CD4-positive, alpha-beta T cell treated with Interleukin-12 subunit alpha and Interleukin-12 subunit beta, for 1 hour (primary cell): ENCODE results near the gene FAM209A.
"Not testable (repeated sequence)": the region's sequence is repeated elsewhere in the genome, so short reads cannot be mapped to it uniquely, and the experiment has no call there.

Experiments used
- DNase-seq: peaks from one replicate; pipeline ENCODE4 v3.0.0-alpha.2; 2020

The FAM209A gene, protein sequence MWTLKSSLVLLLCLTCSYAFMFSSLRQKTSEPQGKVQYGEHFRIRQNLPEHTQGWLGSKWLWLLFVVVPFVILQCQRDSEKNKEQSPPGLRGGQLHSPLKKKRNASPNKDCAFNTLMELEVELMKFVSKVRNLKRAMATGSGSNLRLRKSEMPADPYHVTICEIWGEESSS

DNA sequence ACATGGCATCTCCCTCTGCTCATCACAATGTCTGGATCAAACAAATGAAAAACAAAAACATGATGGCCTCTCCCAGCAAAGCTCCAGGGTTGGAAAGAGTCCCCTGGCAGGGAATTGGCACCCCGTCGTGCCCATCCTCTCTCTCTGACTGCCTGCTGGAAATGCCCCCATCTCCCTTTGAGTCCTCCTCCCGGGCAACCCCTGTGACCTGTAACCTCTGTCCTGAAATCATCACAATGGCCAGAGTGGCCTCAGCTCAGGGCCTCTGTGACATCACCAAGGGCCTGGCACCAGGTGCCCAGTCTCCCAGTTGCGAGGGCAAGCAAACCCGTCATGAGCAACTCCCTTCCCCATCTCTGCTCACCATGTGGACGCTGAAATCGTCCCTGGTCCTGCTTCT, at the start of gene FAM209A:
TSS of gene FAM209A (plus strand) at position 301 of the 400 bp plus-strand sequence. CDS start at position 366, 65 bp downstream.
- not testable (repeated sequence) for DNase-seq

DNA sequence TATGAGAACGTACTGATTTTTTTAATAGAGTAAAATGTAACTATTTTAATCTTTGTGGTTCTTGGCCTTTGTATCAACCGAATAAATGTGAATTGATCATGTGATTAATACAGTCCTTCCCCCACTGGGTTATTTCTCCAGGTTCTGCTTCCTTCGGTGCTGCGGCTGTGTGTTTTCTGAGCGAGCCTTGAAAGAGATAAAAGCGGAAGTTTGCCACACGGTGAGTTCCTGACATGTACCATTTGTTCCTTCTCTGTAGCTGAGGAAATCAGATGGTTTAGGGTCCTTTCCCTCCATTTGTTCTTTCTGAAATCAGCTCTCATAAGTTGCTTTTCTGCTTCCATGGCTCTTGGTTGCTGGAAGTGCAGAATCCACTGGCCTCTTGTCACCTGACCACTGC, 40.6 kb upstream of the FAM209A start:
- no peak for DNase-seq

DNA sequence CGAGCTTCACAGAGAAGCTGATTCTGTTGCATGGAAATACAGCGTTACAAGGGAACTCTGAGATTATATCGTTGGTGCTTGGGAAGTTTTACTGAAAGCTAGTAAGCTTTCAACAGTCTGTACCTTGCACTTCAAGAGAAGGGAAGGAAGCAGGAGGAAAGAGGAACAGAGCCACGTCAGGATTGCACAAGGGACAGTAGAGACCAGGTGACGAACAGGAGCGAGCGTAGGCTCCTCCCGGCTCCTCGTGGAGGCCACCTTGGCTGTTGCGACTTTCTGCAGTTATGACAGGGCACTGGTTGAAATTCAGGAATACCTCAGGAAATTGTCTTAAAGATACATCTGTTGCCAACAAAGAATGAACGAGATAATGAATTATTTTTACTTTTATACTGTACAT, 37.3 kb upstream of the FAM209A start:
- no peak for DNase-seq

DNA sequence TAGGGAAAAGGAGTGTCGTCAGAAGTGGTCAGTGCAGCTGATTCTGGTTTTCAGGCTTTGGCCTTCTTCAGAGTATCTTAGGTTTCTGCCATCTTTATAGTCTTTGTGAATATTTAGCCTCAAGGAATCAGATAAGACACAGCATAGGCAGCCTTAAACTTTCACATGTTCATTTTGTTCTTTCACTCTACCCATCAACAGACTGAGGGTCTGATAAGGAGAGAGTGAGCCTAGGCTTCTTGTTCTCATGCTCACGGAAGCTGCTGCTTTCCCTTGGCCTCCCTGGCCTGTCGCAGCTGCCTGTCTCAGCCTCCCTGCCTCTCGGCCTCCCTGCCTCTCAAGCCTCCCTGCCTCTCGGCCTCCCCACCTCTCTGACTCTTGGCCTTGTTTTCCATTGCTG, 36.0 kb upstream of the FAM209A start:
- DNase-seq: no peak

DNA sequence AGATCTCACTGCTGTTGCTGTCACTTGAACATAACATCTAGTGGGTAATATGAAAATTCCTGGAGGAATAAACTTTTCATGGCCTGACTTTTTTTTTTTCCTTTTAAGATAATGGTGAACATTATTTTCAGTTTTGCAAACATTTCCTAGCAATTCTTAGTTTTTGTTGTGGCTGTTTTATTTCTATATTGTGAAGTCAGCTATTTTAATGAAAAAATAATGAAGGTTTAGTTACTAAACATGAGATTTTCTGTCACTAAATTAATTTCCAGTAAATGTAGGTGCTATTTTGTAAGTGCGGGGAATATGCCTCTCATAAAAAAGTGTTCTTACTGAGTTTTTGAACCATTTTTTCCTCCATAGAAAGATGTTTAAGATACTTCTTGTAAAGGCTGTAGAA, 23.4 kb upstream of the FAM209A start:
- no peak for DNase-seq

DNA sequence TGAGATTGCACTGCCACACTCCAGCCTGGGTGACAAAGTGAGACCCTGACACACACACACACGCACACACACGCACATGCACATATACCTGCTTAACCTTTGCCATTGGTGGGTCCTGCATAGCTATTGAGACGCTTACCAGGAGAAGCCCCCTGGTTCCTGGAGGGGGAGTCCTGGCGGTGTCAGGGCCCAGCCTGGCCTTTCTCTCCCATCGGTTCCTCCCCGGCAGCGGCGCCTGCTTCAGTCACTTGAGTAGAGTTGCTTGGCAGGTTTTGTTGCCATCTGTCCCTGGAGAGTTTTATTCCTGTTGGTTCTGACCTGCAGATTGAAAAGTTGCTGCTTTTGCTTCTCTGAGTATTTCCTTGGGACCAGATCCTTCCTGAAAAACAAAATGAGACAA, 20.6 kb upstream of the FAM209A start:
- DNase-seq: no peak

DNA sequence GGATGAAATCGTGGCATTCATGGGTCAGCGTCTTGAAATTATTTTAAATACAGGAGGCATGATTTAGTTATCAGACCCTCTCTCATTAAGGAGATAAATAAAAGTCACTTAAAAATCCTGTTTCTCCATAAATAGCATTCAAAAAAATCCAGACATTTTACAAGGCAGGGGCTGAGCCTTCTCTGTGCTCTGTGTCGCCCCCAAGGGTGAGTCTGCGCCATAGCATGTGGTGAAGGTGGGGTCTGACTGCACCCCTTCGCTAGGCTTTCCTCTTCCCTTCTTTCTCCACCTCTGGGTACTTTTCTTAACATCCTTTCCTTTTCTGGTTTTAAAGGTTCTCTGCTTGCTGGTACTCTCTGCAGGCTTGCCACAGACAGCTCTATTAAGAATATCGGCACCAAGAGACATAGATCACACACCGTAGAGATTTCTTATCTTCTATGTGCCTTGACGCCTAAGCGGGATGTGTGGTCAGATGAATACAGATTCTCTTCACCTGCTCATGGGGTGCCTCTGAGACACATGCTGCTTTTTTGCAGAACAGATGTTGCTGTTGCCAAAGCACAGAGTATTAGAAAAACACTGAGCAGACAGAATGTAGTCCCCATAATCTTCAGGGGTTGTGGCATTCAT, 20.1 kb upstream of the FAM209A start:
- DNase-seq: peak; percentile 17

DNA sequence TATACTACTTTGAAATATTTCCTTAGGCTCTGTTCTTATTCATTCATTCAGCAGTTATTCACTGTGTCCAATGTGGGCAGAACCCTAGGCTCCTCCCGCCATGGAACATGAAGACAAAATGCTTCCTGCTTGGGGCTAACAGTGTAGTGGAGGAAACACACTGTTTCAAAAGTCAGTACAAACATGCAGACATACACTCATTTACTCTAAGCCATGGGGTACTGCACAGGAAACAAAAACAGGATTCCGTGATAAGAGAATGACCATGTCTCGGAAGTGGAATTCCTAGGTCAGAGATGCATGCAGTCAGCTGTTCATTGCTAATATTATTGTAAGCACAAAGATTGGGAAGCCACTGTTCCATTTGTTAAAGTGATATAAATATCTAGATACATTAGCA, 18.4 kb upstream of the FAM209A start:
- no peak for DNase-seq

DNA sequence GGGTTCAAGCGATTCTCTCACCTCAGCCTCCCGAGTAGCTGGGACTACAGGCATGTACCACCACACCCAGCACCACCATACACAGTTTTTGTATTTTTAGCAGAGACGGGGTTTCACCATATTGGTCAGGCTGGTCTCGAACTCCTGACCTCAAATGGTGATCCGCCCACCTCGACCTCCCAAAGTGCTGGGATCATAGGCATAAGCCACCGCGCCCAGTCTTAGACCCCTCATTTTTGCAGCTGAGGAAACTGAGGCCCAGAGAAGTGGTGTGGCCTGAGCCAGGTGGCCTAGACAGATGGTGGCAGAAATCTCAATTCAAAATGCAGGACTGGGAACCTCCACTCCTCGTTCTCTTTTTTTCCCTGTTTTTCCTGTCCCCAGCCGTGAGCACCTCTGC, 12.6 kb upstream of the FAM209A start:
- no peak for DNase-seq

DNA sequence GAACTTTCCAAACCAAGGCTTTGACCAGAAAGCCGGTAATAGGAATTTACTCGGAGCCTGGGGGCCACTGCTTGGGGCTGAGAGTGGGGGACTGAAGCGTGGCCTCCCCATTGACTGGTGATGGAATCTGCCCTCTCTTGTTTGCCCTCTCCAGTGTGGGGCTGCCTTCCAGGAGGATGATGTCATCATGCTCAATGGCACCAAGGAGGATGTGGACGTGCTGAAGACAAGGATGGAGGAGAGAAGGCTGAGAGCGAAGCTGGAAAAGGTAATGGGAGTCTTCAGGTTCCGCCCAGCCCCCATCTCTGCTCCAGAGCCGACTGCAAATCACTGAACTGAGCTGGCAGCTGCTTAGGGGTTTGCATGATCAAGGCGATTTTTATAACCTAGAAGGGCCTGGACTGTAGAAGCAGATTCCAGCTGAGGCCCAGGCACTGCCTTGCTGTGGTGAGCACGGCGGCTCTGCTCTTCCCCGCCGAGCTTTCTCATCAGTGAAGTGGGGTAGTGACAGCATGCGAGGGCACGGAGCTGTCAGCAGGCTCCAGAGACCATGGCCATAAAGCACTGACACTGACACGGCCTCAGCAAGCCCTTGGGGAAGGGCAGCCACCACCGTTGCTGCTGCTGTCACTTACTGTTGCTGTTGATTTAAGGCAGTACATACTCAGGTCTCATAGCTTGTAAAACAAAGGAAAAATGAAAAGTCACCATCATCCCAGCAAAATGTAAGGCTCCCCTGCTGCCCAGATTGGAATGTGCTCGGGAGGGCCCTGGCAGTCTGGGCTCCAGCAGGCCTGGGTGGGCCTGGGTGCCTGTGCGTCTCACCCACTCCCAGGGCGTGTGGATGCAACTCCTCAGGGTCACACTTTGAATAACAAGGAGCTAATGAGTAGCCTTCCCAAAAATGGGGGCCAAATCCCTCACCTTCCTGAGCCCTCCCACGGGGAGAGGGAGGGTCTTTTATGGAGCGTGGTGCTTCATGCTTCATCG, 11.1 kb upstream of the FAM209A start:
- no peak for DNase-seq

DNA sequence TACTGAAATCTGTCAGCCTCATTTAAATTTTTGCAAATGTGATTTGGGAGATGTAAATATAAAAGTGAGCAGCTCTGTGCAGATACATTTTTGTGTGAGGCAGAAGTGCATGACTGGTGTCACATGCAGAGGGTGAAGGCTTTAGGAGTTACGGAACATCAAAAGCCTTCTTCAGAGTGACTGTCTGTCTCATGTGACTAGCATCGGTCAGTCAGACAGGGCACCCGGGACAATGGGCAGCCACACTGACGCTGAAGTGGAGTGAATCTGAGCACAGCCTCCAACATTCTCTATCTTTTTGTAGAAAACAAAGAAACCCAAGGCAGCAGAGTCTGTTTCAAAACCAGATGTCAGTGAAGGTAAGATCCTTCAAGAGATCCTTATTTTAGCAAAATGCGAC, 7.9 kb upstream of the FAM209A start:
- no peak for DNase-seq

DNA sequence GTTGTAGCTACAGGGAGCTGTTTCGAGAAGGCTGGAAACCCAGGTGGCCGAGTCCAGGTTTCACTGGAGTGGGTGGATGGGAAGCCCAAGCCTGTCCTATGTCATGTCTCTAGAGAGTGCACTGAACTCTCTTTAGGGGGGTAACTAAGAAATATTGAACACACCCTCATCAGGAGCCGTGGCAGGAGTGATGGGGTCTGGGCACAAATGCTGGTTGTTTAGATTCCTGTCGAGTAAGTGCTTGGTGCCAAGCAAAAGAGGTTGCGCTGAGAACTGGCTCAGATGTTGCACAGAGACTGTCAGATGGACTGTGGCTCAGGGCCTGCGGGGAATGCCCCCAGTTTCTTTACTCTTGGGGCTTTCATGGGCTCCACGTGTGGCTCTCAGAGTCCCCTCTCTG, 7.3 kb upstream of the FAM209A start:
- no peak for DNase-seq

DNA sequence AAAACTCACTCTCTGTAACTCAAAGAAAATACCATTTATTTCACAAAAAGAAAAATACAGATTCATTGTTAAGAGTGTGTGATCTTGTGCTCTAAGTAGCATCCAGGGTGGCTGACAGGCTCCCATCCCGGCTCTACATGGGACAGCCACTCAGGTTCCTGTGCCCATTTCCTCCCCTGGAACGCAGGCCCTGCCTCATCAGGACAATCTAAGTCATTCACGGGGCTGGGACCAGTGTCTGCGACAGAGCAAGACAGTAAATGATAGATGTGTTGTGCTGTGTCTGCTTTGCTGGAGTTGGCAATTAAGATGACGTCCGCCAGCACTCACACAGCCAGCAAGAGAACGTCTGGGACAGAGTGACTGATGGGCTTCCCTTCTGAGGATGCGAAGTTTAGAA, 6.9 kb upstream of the FAM209A start:
- no peak for DNase-seq

DNA sequence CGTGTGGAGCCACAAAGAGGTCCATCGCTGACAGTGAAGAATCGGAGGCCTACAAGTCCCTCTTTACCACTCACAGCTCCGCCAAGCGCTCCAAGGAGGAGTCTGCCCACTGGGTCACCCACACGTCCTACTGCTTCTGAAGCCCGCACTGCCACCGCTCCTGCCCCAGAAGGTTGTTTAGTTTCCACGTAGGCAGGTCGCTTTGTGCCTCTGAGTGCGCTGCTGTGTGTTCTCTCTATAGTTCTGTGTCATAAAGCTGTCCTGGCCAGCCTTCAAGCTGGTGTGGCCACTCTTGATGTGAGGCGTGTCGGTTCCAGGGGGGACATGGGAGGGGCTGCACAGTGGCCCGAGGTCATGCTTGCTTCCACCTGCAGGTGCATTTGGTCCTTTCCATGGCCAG, 6.4 kb upstream of the FAM209A start:
- DNase-seq: no peak

DNA sequence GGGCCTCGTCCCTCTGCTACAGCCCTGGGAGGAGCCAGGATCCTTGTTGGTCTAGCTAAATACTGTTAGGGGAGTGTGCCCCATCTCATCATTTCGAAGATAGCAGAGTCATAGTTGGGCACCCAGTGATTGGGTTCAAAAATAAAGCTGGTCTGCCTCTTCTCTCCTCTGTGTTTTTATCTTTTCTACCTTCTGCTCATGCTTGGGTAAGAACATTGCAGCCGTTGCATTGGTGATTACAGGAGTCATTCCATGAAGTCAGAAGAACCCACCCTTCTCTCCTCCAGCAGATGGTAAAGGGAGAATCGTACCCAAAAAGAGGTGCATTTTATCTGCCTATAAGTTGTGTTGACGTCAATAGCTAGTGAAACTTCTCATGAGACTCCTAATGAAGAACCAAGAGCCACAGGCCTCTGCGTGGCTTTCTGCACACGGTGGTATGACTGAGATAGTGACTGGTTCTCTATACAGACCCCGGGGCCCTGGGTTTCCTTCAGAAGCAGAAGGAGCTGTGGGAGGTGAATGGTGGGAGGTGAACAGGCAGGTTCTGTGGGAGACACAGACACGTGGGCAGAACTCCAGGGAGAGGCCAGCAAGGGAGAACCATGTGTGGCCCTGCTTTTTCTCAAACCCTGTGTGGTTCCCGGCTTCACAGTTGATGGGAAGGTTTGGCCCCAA, 5.7 kb upstream of the FAM209A start:
- DNase-seq: no peak

DNA sequence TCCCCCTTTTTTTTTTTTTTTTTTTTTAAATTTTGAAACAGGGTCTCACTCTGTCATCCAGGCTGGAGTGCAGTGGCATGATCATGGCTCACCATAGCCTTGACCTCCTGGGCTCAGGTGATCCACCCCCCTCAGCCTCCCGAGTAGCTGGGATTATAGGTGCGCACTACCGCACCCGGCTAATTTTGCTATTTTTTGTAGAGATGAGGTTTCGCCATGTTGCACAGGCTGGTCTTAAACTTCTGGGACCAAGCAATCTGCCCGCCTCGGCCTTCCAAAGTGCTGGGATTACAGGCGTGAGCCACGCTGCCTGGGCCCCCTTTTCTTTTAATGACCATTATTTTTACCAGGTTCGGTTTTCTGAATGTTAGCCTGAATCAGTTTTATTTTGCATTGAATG, 5.0 kb upstream of the FAM209A start:
- DNase-seq: no peak

DNA sequence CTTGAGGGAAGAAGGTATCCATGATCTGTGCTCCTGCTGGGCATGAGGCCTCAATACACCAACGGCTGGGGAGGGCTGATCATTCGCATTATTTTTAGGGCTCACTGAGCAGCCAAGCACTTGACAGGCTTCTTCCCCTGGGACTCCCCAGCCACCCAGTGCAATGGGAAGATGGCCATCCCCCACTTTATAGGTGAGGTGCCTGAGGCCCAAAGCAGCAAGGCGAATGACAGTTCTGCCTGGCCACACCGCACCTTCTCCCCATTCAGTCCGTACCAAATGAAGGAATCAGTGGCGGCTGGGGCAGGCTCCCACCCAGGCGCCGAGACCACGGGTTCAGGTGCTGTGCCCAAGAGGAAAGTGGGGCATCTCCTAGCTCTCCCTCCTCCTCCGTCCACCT, 4.4 kb upstream of the FAM209A start:
- DNase-seq: no peak

DNA sequence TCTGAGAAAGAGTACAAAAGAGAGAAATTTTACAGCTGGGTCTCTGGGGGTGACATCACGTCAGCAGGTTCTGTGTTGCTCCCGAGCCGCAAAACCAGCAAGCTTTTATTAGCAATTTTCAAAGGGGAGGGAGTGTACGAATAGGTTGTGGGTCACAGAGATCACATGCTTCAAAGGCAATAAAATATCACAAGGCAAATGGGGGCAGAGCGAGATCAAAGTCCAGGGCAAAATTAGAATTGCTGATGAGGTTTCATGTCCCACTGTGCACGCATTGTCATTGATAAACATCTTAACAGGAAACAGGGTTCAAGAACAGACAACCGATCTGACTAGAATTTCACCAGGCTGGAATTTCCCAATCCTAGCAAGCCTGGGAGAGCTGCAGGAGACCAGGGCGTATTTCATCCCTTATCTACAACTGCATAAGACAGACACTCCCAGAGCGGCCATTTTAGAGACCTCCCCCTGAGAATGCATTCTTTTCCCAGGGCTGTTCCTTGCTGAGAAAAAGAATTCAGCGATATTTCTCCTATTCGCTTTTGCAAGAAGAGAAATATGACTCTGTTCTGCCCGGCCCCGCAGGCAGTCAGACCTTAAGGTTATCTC, 3.7 kb upstream of the FAM209A start:
- not testable (repeated sequence) for DNase-seq

DNA sequence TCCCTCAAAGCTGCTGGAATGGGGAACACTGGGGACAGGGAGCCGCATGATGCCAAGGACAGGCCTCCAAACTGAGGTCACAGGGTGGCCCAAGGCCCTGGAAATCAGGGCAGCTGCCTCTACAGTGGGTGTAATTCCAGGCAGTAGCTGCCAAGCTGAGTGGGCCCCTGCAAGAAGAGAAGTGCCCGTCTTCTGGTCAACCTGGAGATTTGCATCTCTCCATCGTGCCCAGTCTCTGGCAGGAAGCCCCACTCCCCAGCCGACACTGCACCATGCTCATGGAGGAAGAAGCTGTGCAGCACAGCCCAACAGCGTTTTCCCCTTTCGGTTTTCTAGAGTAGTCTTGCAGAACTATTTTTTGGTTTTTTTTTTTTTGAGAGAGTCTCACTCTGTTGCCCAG, 2.2 kb upstream of the FAM209A start:
- no peak for DNase-seq

DNA sequence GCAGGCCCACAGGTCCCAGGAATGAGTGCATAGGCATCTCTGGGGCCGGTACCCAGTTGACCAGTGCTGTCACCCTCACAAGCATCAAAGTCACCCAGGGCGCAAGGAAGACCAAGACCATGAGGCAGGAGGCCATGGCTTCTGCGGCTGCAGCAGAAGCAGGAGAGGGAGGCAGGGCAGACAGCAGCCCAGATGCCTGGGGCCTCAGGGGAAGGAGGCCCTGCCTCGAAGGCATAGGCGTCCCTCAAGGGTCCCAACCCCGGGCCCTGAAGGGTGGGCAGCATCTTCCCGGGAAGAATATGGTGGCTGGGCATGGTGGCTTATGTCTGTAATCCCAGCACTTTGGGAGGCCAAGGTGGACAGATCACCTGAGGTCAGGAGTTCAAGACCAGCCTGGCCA, 3.0 kb downstream of the FAM209A start:
- no peak for DNase-seq

DNA sequence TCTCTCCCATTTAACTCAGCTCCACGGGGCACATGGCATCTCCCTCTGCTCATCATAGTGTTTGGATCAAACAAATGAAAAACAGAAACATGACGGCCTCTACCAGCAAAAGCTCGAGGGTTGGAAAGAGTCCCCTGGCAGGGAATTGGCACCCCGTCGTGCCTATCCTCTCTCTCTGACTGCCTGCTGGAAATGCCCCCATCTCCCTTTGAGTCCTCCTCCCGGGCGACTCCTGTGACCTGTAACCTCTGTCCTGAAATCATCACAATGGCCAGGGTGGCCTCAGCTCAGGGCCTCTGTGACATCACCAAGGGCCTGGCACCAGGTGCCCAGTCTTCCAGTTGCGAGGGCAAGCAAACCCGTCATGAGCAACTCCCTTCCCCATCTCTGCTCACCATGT, 8.4 kb downstream of the FAM209A start, which contains the start of gene FAM209B:
TSS of gene FAM209B (plus strand) at position 301 of the 400 bp plus-strand sequence. CDS start at position 397, 96 bp downstream.
- DNase-seq: not testable (repeated sequence)

DNA sequence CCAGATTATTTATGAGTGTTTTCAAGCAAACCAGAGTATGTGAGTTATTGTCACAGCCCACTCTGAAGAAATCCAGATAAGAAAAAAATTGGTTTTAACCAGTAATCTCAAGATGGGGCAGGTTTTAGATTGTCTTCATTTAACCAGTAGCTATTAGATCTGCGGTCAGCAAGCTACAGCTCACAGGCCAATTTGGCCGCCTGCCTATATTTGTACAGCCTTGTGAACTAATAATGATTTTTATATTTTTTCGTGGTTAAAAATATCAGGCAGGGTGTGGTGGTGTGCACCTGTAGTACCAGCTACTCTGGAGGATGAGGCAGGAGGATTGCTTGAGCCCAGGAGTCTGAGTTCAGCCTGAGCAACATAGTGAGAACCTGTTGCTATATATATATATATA, 13.5 kb downstream of the FAM209A start:
- no peak for DNase-seq

DNA sequence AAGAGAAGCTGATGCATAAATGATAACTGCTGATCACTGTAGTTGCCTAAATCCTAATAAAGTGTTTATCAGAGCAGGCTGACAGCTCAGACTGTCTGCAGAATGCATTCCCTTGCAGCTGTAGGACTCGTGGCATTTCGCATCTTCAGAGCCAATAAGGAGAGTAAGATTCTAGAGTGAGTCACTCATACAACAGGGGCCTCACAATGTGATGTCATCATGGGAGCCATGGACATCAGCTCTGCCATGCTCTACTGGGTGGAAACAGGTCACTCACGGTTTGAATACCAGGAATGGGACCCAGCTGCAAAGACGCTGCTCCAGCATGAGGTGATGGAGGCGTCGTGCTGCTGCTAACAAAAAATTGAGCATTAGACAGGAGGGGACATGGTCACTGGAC, 15.9 kb downstream of the FAM209A start:
- DNase-seq: no peak
